Measurements from ENCODE around the gene DDO. TPM values are rescaled to one million over a fixed set of nuclear protein-coding genes. Genes with fewer than 3 reads are reported as not detected.

The DDO gene
- total and polyA plus RNA-seq, 9 of the 15 experiments (the other 6 are each of a cell fraction or from before 2014, with no cell fraction given): not detected

DNA sequence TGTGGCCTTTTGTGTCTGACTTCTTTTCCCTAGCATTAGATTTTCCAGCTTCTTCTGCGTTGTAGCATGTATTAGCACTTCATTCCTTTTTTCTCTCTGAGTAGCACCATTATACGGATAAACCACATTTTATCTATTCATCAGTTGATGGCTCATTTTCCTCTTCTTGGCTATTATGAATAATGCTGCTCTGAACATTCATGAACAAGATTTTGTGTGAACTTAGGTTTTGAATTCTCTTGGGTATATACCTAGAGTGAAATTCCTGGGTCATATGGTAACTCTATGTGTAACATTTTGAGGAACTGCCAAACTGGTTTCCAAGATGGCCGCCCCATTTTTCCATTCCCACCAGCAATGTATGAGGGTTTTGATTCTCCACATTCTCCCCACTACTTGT is 32.4 kb upstream of the DDO start (continued):
- TF ChIP-seq, protein P1, sequence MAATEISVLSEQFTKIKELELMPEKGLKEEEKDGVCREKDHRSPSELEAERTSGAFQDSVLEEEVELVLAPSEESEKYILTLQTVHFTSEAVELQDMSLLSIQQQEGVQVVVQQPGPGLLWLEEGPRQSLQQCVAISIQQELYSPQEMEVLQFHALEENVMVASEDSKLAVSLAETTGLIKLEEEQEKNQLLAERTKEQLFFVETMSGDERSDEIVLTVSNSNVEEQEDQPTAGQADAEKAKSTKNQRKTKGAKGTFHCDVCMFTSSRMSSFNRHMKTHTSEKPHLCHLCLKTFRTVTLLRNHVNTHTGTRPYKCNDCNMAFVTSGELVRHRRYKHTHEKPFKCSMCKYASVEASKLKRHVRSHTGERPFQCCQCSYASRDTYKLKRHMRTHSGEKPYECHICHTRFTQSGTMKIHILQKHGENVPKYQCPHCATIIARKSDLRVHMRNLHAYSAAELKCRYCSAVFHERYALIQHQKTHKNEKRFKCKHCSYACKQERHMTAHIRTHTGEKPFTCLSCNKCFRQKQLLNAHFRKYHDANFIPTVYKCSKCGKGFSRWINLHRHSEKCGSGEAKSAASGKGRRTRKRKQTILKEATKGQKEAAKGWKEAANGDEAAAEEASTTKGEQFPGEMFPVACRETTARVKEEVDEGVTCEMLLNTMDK (IDR thresholded peaks at IDR 0.05; ENCODE audit: borderline replicate concordance, insufficient read depth, low read depth, low read length, poor library complexity, severe bottlenecking): no peak
- no peak for TF ChIP-seq ZNF146 (CRISPR knock-in tag; IDR thresholded peaks at IDR 0.05; ENCODE audit: unreplicated experiment)

- in situ Hi-C loops (cut with MboI): no loop called here
Observed at GRCh38 chr6:110446405-110446804, 31.0 kb upstream of the DDO start.

More at GRCh38 chr6:110446405-110446804, 31.0 kb upstream of the DDO start:
- Histone ChIP-seq H3K9me3 (replicated peaks; ENCODE audit: control insufficient read depth, insufficient read depth, low read depth, low read length) (no peaks in the 10 kb centered on the region), H3K4me1 (replicated peaks in 1 of 2; ENCODE audit: control insufficient read depth in 2 of 2, insufficient read depth in 2 of 2, low read length in 2 of 2) (no peaks in the 10 kb centered on the region), H3K27ac (ENCODE audit: extremely low read depth, low read depth, low read length) (no peak overlapping the region), H3K9ac (ENCODE audit: insufficient read depth in 1 of 2, low read depth in 2 of 2, low read length in 2 of 2) (no peak overlapping the region), H3K4me2 (ENCODE audit: insufficient read depth, low read length) (no peak overlapping the region), H3K27me3 (ENCODE audit: control insufficient read depth in 2 of 2, insufficient read depth in 2 of 2, low read length in 2 of 2) (peaks cover 3 to 12% of the 10 kb centered on the region in 2 experiments; a peak in 2 of 5 replicates), H2AFZ (ENCODE audit: low read depth, low read length) (no peak overlapping the region), H3K79me2 (ENCODE audit: control insufficient read depth, insufficient read depth, low read length) (no peaks in the 10 kb centered on the region), H3K36me3 (ENCODE audit: control insufficient read depth, insufficient read depth, low read length) (no peaks in the 10 kb centered on the region), H3K9me1 (ENCODE audit: control insufficient read depth, insufficient read depth, low read length) (no peaks in the 10 kb centered on the region), H4K20me1 (replicated peaks; ENCODE audit: control insufficient read depth, insufficient read depth, low read length) (no peaks in the 10 kb centered on the region), H3K4me3 (no peak overlapping the region)
- intact Hi-C loops (cut with micrococcal nuclease): no loop called here
- DNase-seq (ENCODE audit: extremely low read depth in 1 of 4, low spot score in 3 of 4): no peak
- ChIA-PET CTCF (ENCODE audit: low intra/inter-chr PET ratio) (no interaction called here), POLR2A (no interaction called here)
- TF ChIP-seq HDAC8 (tag; IDR thresholded peaks at IDR 0.05) (no peak), ZSCAN29 (IDR thresholded peaks at IDR 0.05) (no peak), POLR2AphosphoS2 (IDR thresholded peaks at IDR 0.05; ENCODE audit: low read length) (no peak), MLLT1 (IDR thresholded peaks at IDR 0.05) (no peak), POU5F1 (IDR thresholded peaks at IDR 0.05; ENCODE audit: borderline replicate concordance, low read depth, low read length, partially characterized antibody) (no peak), TOE1 (IDR thresholded peaks at IDR 0.05; ENCODE audit: borderline replicate concordance) (no peak), TOE1 (CRISPR knock-in tag; IDR thresholded peaks at IDR 0.05; ENCODE audit: borderline replicate concordance, low read depth) (no peak), HDGF (IDR thresholded peaks at IDR 0.05) (no peak), L3MBTL2 (IDR thresholded peaks at IDR 0.05) (no peak)
- TF ChIP-seq, protein P2, sequence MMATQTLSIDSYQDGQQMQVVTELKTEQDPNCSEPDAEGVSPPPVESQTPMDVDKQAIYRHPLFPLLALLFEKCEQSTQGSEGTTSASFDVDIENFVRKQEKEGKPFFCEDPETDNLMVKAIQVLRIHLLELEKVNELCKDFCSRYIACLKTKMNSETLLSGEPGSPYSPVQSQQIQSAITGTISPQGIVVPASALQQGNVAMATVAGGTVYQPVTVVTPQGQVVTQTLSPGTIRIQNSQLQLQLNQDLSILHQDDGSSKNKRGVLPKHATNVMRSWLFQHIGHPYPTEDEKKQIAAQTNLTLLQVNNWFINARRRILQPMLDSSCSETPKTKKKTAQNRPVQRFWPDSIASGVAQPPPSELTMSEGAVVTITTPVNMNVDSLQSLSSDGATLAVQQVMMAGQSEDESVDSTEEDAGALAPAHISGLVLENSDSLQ (IDR thresholded peaks at IDR 0.05): no peak
- TF ChIP-seq, protein P3, sequence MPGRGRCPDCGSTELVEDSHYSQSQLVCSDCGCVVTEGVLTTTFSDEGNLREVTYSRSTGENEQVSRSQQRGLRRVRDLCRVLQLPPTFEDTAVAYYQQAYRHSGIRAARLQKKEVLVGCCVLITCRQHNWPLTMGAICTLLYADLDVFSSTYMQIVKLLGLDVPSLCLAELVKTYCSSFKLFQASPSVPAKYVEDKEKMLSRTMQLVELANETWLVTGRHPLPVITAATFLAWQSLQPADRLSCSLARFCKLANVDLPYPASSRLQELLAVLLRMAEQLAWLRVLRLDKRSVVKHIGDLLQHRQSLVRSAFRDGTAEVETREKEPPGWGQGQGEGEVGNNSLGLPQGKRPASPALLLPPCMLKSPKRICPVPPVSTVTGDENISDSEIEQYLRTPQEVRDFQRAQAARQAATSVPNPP (IDR thresholded peaks at IDR 0.05; ENCODE audit: borderline replicate concordance, insufficient read depth, insufficient read length): no peak
- WGBS (ENCODE audit: insufficient coverage, low coverage, missing lambda C conversion rate): 2% methylated on average over 4 of the region's 4 CpGs
- no peak for ATAC-seq
- BruUV-seq (replicated peaks): no TSS peak
- FAIRE-seq: no peak
